Measurements from ENCODE around the gene KDM4B. TPM values are rescaled to one million over a fixed set of nuclear protein-coding genes. Genes with fewer than 3 reads are reported as not detected.

KDM4B gene
- total and polyA plus RNA-seq, 4 donors = 17.1 to 49.5 (median 24.7) TPM

- H3K36me3 ChIP-seq (ENCODE audit: control insufficient read depth in 4 of 4, insufficient read depth in 4 of 4, low read length in 4 of 4) = peaks cover 6 to 38% (median 11%) of the 10 kb centered on the region in 4 donors
- 85 to 89% methylated on average over 8 of the region's 8 CpGs for whole genome bisulfite sequencing, 2 donors
- H3K4me1 ChIP-seq (ENCODE audit: control insufficient read depth in 5 of 5, insufficient read depth in 5 of 5, low read length in 5 of 5) = peaks cover 0 to 3% (median 0%) of the 10 kb centered on the region in 5 donors
- ATAC-seq (ENCODE audit: insufficient read depth, low FRiP score) (no peak), DNase-seq (no peak)
- no peak overlapping the region for H3K4me3 ChIP-seq
- no peak overlapping the region for H3K9ac ChIP-seq (ENCODE audit: insufficient read depth in 1 of 2, low read length in 2 of 2)
- no peaks in the 10 kb centered on the region for H3K27me3 ChIP-seq (ENCODE audit: control insufficient read depth in 3 of 3, insufficient read depth in 3 of 3, low read length in 2 of 3)
- no peaks in the 10 kb centered on the region for H3K9me3 ChIP-seq (ENCODE audit: control insufficient read depth in 4 of 4, insufficient read depth in 3 of 4, low read length in 3 of 4)
- TF ChIP-seq CTCF (IDR thresholded peaks at IDR 0.05; ENCODE audit: control extremely low read depth, extremely low read depth) = no peak
- H3K27ac ChIP-seq (ENCODE audit: low read depth in 1 of 2, low read length in 1 of 2) = no peak overlapping the region
Measured at GRCh38 chr19:5120321-5120720, 151.4 kb downstream of the KDM4B start.

DNA sequence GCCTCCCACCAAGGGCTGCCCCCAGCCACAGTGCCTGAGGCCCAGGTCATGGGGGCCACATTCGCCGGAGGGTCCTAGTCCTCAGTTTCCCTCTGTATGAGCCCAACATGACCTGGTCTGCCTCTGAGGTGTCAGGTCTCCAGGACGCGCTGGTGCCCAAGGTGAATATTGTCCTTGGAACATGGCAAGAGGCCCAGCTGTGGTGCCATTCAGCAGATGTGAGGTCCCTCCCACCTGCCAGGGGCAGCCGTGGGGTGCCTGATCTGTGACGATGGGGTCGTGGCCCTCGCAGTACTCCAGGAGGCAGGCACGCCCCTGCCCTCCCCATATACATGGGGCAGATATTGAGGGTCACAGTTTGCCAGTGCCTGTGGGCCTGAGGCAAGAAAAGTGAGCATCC, 151.9 kb downstream of the KDM4B start:
- no peak for ATAC-seq (ENCODE audit: insufficient read depth, low FRiP score)
- H3K36me3 ChIP-seq (ENCODE audit: control insufficient read depth in 4 of 4, insufficient read depth in 4 of 4, low read length in 4 of 4) = peaks cover 6 to 35% (median 10%) of the 10 kb centered on the region in 4 donors
- TF ChIP-seq CTCF (IDR thresholded peaks at IDR 0.05; ENCODE audit: control extremely low read depth, extremely low read depth) = no peak
- no peak for DNase-seq
- H3K9ac ChIP-seq (ENCODE audit: insufficient read depth in 1 of 2, low read length in 2 of 2) = no peak overlapping the region
- H3K4me1 ChIP-seq (ENCODE audit: control insufficient read depth in 5 of 5, insufficient read depth in 5 of 5, low read length in 5 of 5) = peaks cover 0 to 9% (median 0%) of the 10 kb centered on the region in 5 donors
- H3K27me3 ChIP-seq (ENCODE audit: control insufficient read depth in 3 of 3, insufficient read depth in 3 of 3, low read length in 2 of 3) = no peaks in the 10 kb centered on the region
- no peak overlapping the region for H3K4me3 ChIP-seq
- no peak overlapping the region for H3K27ac ChIP-seq (ENCODE audit: low read depth in 1 of 2, low read length in 1 of 2)
- H3K9me3 ChIP-seq (ENCODE audit: control insufficient read depth in 4 of 4, insufficient read depth in 3 of 4, low read length in 3 of 4) = no peaks in the 10 kb centered on the region
- 93 to 95% methylated on average over 9 of the region's 9 CpGs for WGBS, 2 donors

- ATAC-seq (ENCODE audit: insufficient read depth, low FRiP score) = no peak
- Histone ChIP-seq H3K4me3 (no peak overlapping the region), H3K4me1 (ENCODE audit: control insufficient read depth in 5 of 5, insufficient read depth in 5 of 5, low read length in 5 of 5) (peaks cover 0 to 12% (median 0%) of the 10 kb centered on the region in 5 donors), H3K36me3 (ENCODE audit: control insufficient read depth in 4 of 4, insufficient read depth in 4 of 4, low read length in 4 of 4) (peaks cover 6 to 35% (median 8%) of the 10 kb centered on the region in 4 donors), H3K9me3 (ENCODE audit: control insufficient read depth in 4 of 4, insufficient read depth in 3 of 4, low read length in 3 of 4) (no peaks in the 10 kb centered on the region), H3K27ac (ENCODE audit: low read depth in 1 of 2, low read length in 1 of 2) (no peak overlapping the region), H3K9ac (ENCODE audit: insufficient read depth in 1 of 2, low read length in 2 of 2) (no peak overlapping the region), H3K27me3 (ENCODE audit: control insufficient read depth in 3 of 3, insufficient read depth in 3 of 3, low read length in 2 of 3) (no peaks in the 10 kb centered on the region)
- WGBS, 2 donors = 85 to 91% methylated on average over 28 of the region's 28 CpGs
- no peak for DNase-seq
- no peak for TF ChIP-seq CTCF (IDR thresholded peaks at IDR 0.05; ENCODE audit: control extremely low read depth, extremely low read depth)
Measured at GRCh38 chr19:5121266-5122120, 152.6 kb downstream of the KDM4B start.
